GM19463 (cell line): Measurements from ENCODE around the gene PTPRN2.
"Not testable (repeated sequence)": the region's sequence is repeated elsewhere in the genome, so short reads cannot be mapped to it uniquely, and the experiment has no call there.

Experiments used
- ATAC-seq: cut with Tn5 transposase; IDR thresholded peaks from one replicate; pipeline ENCODE4 v1.9.1; 2021; ENCODE audit warnings: mild to moderate bottlenecking, moderate library complexity; ENCODE audit not compliant: unreplicated experiment

The PTPRN2 gene

GRCh38 chr7:157602581-157602980, 985.0 kb downstream of the PTPRN2 start:
- no peak for ATAC-seq

DNA sequence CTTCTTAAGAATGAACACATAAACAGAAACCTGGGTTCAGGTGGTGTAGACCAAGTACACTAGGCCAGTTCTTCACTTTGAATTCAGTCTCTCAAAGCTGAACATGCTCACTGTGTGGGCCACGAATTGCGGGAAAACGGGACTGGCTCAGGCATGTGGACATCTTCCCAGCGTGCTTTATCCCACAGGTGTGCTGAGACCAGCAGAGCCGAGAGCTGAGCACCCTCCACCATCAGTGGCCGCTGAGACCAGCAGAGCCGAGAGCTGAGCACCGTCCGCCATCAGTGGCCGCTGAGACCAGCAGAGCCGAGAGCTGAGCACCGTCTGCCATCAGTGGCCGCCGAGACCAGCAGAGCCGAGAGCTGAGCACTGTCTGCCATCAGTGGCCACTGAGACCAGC, 985.5 kb downstream of the PTPRN2 start:
- ATAC-seq: no peak

GRCh38 chr7:157601530-157601929, 986.1 kb downstream of the PTPRN2 start:
- ATAC-seq: no peak

GRCh38 chr7:157599491-157599890, 988.1 kb downstream of the PTPRN2 start:
- ATAC-seq: no peak

DNA sequence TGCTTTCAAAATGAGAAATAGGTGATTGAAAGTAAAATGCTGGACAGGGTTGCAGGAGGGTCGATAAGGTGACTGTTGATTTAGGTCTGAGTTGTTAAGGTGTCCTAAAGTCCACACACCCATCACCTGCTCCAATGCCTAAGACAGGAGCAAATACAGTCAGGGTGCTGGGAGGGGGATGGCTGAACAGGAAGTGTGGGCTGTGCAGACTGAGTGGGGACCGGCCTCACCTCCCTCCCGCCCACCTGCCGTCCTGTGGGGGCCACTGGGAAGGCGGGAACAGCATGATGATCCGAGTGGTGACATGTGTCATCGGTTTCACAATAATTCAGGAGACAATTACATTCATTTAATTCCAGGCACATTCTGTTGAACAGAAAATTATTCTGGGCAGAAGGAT, 990.1 kb downstream of the PTPRN2 start:
- ATAC-seq: no peak

- ATAC-seq: no peak
These were observed 990.7 kb downstream of the PTPRN2 start for GRCh38 chr7:157596881-157597280.

DNA sequence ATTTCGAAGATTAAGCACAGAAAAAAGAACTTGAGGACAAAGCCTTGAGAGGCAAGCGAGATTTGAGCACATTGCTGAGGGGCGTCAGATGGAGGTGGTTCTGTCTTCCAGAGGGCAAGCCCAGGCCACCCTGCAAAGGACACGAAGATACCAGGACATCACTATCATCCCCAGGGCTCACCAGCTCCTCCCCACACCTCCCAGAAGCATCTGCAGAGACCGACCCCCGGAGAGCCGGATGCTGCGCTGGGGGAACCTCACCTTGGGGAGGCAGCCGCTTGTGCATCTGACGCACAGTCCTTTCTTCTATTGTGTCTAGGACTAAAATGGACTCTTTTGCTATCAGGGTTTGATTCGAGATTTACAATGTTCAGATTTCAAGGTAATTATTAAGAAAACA, 991.2 kb downstream of the PTPRN2 start:
- ATAC-seq: no peak

DNA sequence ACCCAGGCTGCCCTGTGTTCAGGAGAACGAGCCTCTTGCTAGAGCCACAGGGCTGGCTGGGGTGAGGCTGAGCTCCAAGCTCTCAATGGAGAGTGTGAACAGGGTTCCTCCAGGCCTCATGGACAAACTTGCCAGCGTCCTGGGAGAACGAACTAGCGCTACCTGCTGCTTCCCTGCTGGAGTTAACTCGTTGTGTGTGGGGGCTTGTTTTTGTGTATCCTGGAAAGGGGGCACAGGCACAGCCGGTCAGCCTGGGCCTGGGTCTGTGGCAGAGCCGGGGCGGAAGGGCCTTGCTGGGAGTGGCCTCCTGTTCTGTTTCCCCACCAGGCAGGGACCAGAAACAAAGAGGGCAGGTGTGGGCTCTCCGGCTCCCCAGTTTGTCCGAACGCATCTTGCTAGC, 991.6 kb downstream of the PTPRN2 start:
- no peak for ATAC-seq

DNA sequence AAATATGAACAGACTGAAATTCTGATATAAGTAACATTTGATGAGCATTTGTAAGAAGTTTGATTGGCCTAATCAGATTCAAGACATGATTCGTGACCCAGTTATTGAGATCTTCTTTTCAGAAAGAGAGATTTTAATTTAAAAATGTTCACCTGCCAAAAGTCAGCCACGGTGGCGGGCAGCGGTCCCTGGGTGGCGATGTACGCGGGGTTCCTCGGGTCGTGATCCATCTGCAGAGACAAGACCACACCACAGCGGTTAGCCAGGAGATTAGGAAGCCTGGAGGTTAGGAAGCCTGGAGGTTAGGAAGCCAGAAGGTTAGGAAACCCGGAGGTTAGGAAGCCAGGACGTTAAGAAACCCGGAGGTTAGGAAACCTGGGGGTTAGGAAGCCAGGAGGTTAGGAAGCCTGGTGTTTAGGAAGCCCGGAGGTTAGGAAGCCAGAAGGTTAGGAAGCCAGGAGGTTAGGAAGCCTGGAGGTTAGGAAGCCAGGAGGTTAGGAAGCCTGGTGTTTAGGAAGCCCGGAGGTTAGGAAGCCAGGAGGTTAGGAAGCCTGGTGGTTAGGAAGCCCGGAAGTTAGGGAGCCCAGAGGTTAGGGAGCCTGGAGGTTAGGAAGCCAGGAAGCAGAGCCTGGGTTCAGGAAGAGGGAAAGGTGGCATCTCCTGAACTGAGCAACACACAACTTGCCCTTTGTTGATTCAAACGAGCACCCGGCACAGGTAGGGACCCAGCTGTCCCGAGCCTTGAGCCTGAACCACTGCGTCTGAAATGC, 992.4 kb downstream of the PTPRN2 start:
- ATAC-seq: no peak

GRCh38 chr7:157594306-157594705, 993.3 kb downstream of the PTPRN2 start:
- ATAC-seq: no peak

DNA sequence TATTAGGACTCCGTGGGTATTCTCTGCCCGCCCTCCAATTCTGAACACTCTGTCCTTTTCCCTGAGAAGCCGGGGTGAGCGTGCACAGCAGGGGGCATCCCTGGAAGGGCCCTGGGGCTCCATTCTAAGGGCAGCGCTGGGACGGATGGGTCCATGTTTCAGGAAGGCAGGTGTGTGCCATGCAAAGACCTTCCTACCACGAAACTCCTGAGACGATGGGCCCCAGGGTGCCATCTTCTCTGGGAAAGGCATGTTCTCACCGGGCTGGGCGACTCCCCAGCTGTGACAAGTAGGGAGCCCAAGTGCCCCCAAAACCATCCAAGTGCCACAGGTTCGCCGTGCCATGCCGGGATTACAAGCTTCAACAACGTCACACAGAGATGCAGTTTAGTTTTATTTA, 994.1 kb downstream of the PTPRN2 start:
- no peak for ATAC-seq

GRCh38 chr7:157592636-157593320, 994.8 kb downstream of the PTPRN2 start:
- not testable (repeated sequence) for ATAC-seq

DNA sequence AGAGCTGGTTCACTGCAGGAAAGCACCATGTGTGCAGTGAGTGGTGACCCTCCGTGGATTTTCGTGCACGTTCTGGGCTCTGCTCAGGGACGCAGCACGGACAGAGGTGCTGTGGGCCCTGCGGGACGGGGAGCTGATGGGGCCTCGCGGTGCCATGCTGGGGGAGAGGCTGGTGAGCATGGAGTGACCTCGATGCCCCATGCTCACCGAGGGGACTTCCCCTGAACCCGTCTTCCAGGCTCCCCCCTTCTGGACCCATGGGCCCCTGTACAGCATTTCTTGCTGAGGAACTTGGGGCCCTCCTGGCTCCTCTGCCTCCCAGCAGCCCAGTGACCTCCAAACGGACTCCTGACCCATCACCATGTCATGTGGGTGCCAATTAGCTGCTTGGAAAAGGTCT, 997.1 kb downstream of the PTPRN2 start:
- ATAC-seq: no peak

DNA sequence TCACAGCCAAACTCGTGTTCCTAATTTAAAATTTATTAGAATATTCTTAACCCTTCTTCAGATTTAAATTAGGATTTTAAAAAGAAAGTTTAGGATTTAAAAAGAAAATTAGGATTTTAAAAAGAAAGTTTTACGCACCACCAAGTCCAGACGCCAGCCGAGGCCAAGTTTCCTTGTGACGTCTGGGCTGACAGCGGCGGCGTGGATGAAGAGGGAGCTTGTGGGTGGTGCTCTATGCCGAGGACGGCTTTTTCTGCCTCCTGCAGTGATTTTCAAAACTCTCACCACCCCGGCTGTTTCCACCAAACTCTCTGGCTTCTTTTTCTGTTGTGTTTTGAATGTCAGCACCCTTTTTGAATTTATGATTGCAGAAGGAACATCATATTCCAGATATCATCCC, 997.9 kb downstream of the PTPRN2 start:
- no peak for ATAC-seq

GRCh38 chr7:157587805-157588560, 999.6 kb downstream of the PTPRN2 start:
- ATAC-seq: no peak

DNA sequence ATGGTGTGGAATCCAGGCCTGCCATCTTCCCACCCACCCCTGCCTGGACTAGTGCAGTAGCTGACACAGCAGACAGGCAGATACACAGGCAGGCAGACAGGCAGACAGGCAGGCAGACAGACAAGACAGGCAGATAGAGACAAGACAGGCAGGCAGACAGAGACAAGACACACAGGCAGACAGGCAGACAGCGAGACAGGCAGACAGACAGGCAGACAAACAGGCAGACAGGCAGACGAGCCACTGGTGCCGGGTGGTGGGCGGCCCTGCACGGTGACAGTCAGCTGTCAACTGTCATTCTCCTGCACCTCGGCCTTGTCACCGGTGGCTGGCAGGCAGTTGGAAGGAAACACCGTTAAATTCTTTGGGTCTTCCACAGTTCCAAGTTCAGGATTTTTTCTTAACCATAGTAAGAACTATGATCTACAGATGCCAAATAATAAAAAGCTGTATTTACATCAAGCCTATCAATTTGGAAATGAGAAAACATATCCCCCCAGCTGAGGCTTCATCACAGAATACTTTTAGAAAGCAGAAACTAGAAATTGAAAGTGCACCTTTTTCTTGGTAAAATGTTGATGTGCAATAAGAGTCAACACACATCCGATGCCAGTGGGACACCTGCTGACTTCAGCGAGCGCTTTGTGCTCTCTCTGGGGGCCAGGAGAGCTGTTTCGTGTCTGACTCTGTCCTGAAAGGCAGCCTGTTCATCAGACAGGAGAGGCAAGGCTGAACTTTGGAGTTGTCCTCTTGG, 1000.4 kb downstream of the PTPRN2 start:
- no peak for ATAC-seq

DNA sequence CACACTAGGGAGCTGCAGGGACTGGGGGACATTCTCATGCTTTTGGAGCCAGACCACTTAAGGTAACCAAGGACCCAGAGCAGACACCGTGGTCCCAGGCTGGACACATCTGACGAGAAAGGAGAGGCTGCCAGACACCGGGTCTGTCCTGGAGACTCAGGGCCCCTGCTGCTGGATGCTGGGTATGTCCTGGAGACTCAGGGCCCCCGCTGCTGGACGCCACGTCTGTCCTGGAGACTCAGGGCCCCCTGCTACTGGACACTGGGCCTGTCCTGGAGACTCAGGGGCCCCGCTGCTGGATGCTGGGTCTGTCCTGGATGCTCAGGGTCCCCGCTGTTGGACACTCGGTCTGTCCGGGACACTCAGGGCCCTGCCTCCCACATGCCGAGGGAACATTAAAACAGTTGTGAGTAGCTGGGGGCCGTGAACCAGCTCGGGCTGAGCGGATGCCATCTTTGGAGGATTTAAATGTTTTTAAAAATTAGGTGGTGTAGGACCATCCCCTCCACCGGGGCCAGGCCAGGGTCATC, 1001.1 kb downstream of the PTPRN2 start:
- no peak for ATAC-seq

GRCh38 chr7:157585113-157585861, 1002.3 kb downstream of the PTPRN2 start:
- no peak for ATAC-seq

- ATAC-seq: no peak
These were observed 1003.2 kb downstream of the PTPRN2 start for GRCh38 chr7:157584420-157584819.

- no peak for ATAC-seq
These were observed 1005.9 kb downstream of the PTPRN2 start for GRCh38 chr7:157581740-157582139.
